Fibroblast of lung (primary cell): Measurements from ENCODE around the gene TCOF1.

Source experiments
- CTCF ChIP-seq, 2 donors: IDR thresholded peaks in 1 of 2; conservative IDR thresholded peaks in 1 of 2; 1 replicate in 1 of 2; 2 replicates in 1 of 2; pipeline ENCODE4 v1.5.1; 2011 to 2012; ENCODE audit warnings: low read length in 2 of 2, control low read depth in 1 of 2, inconsistent platforms in 1 of 2, low read depth in 1 of 2, mild to moderate bottlenecking in 1 of 2
- EZH2 ChIP-seq: IDR thresholded peaks from 2 replicates; pipeline ENCODE4 v1.5.1; 2012; ENCODE audit warnings: low read length, control low read depth, mild to moderate bottlenecking; ENCODE audit errors: missing control alignments

GRCh38 chr5:150392680-150393079 lies 35.2 kb downstream of the TCOF1 start:
- TF ChIP-seq CTCF (conservative IDR thresholded peaks at IDR 0.05 in 1 of 2, IDR thresholded peaks at IDR 0.05 in 1 of 2; ENCODE audit: low read depth in 1 of 2, low read length in 2 of 2) (no peak), EZH2 (no peak)
